GM19239 (cell line): Measurements from ENCODE around the gene TRIM74.
"Not testable (repeated sequence)": the region's sequence is repeated elsewhere in the genome, so short reads cannot be mapped to it uniquely, and the experiment has no call there.

Experiments used
- DNase-seq: peaks from one replicate; pipeline ENCODE4 v3.0.0; 2011; ENCODE audit warnings: low spot score; ENCODE audit not compliant: insufficient read length
- FAIRE-seq: peaks from 2 replicates; lab custom pipeline; 2011; peaks lifted over from hg19 to GRCh38; lab: Jason Lieb, UNC

TRIM74 gene

GRCh38 chr7:72968980-72969516 is at the start of gene TRIM74:
TSS of gene TRIM74 (minus strand) at chr7:72969466. CDS start at chr7:72966157, 3,309 bp downstream.
- FAIRE-seq, DNase-seq: not testable (repeated sequence)

GRCh38 chr7:73006491-73006890 is 37.2 kb upstream of the TRIM74 start:
- not testable (repeated sequence) for DNase-seq, FAIRE-seq

- DNase-seq, FAIRE-seq: not testable (repeated sequence)
Observed at GRCh38 chr7:73005693-73006447, 36.6 kb upstream of the TRIM74 start.

GRCh38 chr7:73005356-73005692 is 36.1 kb upstream of the TRIM74 start:
- DNase-seq, FAIRE-seq: not testable (repeated sequence)

- not testable (repeated sequence) for DNase-seq, FAIRE-seq
Observed at GRCh38 chr7:72997887-72998468, 28.7 kb upstream of the TRIM74 start.

- DNase-seq, FAIRE-seq: not testable (repeated sequence)
Observed at GRCh38 chr7:72997447-72997846, 28.2 kb upstream of the TRIM74 start.

GRCh38 chr7:72995484-72995883 is 26.2 kb upstream of the TRIM74 start:
- not testable (repeated sequence) for DNase-seq, FAIRE-seq

- not testable (repeated sequence) for DNase-seq, FAIRE-seq
Observed at GRCh38 chr7:72990146-72990913, 21.1 kb upstream of the TRIM74 start.

- DNase-seq, FAIRE-seq: not testable (repeated sequence)
Observed at GRCh38 chr7:72982084-72982483, 12.8 kb upstream of the TRIM74 start.

- DNase-seq, FAIRE-seq: not testable (repeated sequence)
Observed at GRCh38 chr7:72980382-72980781, 11.1 kb upstream of the TRIM74 start.

- DNase-seq, result not testable (repeated sequence)
Observed at GRCh38 chr7:72976434-72976833, 7.2 kb upstream of the TRIM74 start.

GRCh38 chr7:72975656-72976286 is 6.5 kb upstream of the TRIM74 start:
- DNase-seq, FAIRE-seq: not testable (repeated sequence)

More at GRCh38 chr7:72976434-72976833, 7.2 kb upstream of the TRIM74 start:
- not testable (repeated sequence) for FAIRE-seq

- not testable (repeated sequence) for FAIRE-seq
Observed at GRCh38 chr7:72974781-72975180, 5.5 kb upstream of the TRIM74 start.

GRCh38 chr7:72971505-72971904 is 2.2 kb upstream of the TRIM74 start:
- not testable (repeated sequence) for DNase-seq, FAIRE-seq

More at GRCh38 chr7:72974781-72975180, 5.5 kb upstream of the TRIM74 start:
- DNase-seq, result not testable (repeated sequence)

- FAIRE-seq, result not testable (repeated sequence)
Observed at GRCh38 chr7:72969688-72970087, 422 bp upstream of the TRIM74 start.

GRCh38 chr7:72966892-72967291 is 2.4 kb downstream of the TRIM74 start:
- not testable (repeated sequence) for DNase-seq, FAIRE-seq

More at GRCh38 chr7:72969688-72970087, 422 bp upstream of the TRIM74 start:
- not testable (repeated sequence) for DNase-seq

- DNase-seq, FAIRE-seq: not testable (repeated sequence)
Observed at GRCh38 chr7:72965186-72965975, 3.9 kb downstream of the TRIM74 start.

GRCh38 chr7:72963056-72963455 is 6.2 kb downstream of the TRIM74 start:
- DNase-seq, FAIRE-seq: not testable (repeated sequence)

GRCh38 chr7:72961346-72961650 is 8.0 kb downstream of the TRIM74 start:
- DNase-seq, FAIRE-seq: not testable (repeated sequence)
